ENCODE data around the gene GTF2H4. TPM values are rescaled to one million over a fixed set of nuclear protein-coding genes. Genes with fewer than 3 reads are reported as not detected.

GTF2H4 gene
- total RNA-seq = 9.4 and 17.6 TPM in 2 replicates

DNA sequence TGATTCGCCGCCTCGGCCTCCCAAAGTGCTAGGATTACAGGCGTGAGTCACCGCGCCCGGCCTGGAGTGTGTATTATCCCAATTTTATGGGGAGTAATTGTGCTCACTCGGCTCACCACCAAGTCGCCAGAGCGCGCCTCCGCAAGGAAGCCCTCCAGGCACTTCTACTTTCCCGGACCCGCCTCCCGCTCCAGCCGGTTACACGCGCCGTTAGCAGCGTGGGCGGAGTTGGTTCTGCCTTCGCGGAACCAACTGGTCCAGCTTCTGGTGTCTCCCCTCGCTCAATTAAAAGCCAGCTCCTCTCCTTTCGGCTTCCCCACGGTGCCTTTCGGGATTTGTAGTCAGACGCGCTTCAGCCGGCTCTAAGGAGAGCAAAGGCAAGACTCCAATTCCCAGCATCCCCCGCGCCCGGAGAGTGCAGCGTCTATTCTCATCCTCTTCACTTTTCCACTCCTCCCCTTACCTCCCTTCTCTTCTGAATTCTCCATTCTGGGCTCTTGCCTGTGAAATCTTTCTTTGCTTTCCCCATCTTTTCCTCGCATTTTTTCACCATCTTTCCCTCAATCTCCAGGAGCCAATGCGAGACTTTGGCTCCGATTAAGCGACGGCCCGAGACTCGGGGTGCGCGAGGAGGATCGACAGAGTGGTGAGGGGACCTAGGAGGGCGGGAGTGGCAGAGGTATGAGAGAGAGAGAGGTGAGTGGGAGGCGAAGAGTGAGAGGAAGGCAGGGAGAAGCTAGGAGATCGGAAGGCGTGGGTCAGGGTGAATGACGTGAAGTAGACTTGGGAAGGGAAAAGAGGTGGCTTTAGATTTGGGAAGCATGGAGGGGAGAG, at the start of gene GTF2H4:
Gene GTF2H4, plus strand, starts transcription at position 450 of the 834 bp plus-strand sequence.

DNA sequence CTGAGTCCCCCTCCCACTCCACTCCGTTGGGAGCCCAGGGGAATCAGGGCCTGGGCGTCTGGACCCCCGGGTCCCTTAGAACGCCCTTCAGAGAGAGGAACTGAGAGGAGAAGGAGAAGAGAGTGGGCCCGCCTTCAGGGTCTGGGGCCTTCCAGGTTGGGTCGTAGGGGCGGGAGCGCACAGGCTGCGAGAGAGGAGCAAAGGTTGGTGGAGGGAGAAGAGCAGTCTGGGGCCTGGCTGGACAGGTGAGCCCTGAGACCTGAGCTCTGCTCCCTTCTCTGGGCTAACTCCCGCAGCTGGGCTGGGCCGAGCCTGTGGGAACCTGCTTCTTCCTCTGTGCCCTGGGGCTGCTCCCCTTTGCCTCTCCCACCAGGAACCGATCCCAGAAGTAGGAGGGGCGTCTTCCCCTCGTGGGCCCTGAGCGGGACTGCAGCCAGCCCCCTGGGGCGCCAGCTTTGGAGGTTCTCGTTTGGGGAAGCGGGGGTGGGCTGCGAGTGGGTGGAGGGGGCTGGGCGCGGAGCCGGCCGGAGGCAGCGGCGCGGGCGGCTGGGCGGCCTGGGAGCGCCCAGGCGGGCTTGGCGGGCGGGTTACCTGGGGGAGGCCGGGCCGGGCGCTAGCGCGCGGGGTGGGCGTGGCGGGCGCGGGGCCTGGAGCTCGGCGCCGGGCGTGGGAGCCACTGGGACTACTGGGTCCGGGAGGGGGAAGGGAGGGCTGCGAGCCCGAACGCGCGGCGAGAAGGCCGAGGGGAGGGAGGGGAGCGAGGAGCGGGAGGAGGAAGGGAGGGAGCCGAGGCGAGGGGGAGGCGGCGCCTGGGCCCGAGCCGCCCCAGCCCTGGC, 24.1 kb upstream of the GTF2H4 start, which contains the start of gene DDR1:
Gene DDR1, plus strand, starts transcription at position 835 of the 836 bp plus-strand sequence. CDS start 4,211 bp downstream, outside the sequence.

DNA sequence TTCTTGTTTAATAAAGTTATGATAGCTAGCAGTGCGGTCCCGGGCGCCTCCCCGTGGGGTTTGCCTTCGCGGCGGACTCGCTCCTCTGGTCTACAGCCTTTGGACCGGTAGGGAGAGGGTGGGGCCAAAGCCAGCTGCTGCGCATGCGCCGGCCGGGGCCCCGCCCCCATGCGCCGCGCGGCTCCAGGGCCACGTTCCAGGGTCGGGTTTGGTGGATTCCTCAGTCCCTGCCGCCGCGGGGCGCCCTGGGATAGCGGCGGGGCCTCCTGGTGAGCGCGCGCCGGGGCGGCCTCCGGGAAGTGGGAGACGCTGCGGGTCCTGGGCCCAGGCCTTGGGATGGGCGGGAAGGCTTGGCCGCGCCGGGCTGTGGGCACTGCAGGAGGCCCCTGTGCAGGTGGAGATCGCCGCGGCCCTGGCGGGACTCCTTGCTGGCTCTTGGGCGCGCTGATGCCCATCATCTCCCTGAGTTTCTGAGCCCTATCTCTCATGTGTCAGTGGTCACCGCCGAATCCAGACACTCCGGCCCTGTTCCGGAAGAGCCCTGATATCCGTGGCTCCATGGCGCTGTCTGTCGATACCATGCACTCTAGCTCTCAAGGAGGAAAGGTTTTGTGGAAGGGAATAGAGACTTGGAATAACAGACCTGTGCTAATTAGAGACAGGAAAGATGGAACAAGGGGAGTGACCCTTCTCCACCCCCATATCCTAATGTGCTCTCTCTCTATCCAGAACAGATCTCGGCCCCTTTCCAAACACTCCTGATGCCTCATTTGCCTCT, 6.3 kb downstream of the GTF2H4 start, which contains the start of gene VARS2:
Gene VARS2, plus strand, starts transcription at position 163 of the 778 bp plus-strand sequence. Its CDS starts 599 bp downstream, at position 762.

DNA sequence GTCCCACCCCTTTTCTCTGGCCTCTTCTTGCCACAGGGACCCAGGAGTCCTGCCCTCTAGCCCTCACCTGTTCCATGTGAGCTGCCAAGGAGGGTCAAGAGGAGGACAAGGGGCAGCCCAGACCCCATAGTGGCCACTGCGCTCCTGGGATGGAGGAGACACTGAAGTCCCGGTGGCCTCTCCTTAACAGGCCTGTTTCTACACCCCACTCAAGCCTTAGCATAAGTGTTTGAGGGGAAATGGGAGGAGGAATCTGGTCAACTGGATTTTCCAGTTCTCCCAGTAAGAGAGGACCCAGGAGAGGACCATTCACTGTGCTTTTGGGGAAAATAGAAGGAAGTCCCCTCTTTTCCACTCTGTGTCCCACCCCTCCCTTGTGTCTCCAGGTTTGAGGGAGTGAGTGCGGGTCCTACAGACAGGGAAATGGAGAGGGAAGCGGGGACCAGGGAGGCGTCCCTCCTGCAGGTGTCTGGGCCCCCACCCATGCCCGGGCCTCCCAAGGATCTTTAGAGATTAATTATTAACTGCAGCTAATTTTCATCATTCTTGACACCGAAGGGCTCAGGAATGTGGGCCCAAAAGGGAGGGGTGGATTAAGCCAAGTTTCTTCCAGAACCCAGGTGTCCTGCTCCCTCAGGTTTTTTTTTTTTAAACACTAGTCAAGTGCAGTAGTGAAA, 24.1 kb downstream of the GTF2H4 start, which contains the start of gene SFTA2:
Gene SFTA2, minus strand, starts transcription at position 202 of the 677 bp plus-strand sequence. Its CDS starts 74 bp downstream, at position 128.

DNA sequence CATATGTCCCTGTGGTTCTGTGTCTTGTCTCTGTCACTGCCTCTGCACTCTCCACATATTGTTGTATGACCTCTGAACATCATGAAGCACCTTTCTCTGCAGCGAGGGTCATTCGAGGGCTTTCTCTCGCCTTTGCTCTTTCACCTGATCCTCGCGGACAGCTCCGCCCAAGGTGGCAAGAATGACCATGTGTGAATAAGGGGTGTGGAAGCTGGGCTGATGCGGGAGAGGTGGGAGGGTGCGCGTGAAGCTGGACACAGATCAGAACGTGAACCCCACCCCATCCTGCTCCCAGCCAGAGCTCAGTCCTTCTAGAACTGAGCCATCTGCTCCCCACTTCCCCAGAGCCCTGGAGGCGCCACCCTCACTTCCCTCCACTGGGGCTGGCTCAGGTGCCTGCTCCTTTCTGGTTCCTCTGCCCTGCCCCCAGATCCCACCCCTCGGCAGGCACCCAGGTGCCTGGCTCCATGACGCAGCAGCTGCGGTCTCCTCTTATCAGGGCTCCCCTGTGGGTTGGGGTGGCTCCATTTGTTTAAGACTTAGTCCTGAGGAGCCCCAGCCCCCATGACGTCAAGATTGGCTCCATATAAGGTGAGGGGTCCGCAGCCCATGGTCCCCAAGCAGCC, 32.5 kb downstream of the GTF2H4 start, which contains the start of gene MUCL3:
Gene MUCL3, plus strand, starts transcription at position 613 of the 626 bp plus-strand sequence. CDS start 27 bp downstream, outside the sequence.

Small RNA genes within 50 kb of the gene (small RNA-seq; reads per million reads assigned to genes)
- not detected for gene RF00019 (ENCODE audit: low replicate concordance)

Other genes starting within 250 kb of the GTF2H4 start
- gene DHX16, start 235.2 kb upstream of the GTF2H4 start, total RNA-seq = 36.5 and 48.4 TPM in 2 replicates
- 95.6 and 121 TPM in 2 replicates for gene PPP1R18, start 221.6 kb upstream of the GTF2H4 start, total RNA-seq
- 2.2 and 7.3 TPM in 2 replicates for gene NRM, start 217.2 kb upstream of the GTF2H4 start, total RNA-seq
- 4.4 and 14.3 TPM in 2 replicates for gene MDC1, start 190.9 kb upstream of the GTF2H4 start, total RNA-seq
- gene TUBB, start 187.9 kb upstream of the GTF2H4 start, total RNA-seq = 380 and 1,475 TPM in 2 replicates
- 107 and 112 TPM in 2 replicates for gene FLOT1, start 165.5 kb upstream of the GTF2H4 start, total RNA-seq
- gene IER3, start 163.7 kb upstream of the GTF2H4 start, total RNA-seq = 256 and 325 TPM in 2 replicates
- gene DDR1, start 23.7 kb upstream of the GTF2H4 start, total RNA-seq = 15.9 and 36.5 TPM in 2 replicates
- 24.8 and 28.4 TPM in 2 replicates for gene VARS2, start 6.0 kb downstream of the GTF2H4 start, total RNA-seq
- not detected in 2 replicates for gene SFTA2, start 24.0 kb downstream of the GTF2H4 start, total RNA-seq
- gene MUCL3, start 32.8 kb downstream of the GTF2H4 start, total RNA-seq = not detected in 2 replicates
- gene MUC21, start 75.5 kb downstream of the GTF2H4 start, total RNA-seq = not detected in 2 replicates
- not detected in 2 replicates for gene MUC22, start 102.3 kb downstream of the GTF2H4 start, total RNA-seq
- gene C6orf15, start 204.4 kb downstream of the GTF2H4 start, total RNA-seq = not detected in 2 replicates
- 1.3 and 2.3 TPM in 2 replicates for gene PSORS1C1, start 206.6 kb downstream of the GTF2H4 start, total RNA-seq
- gene CDSN, start 212.2 kb downstream of the GTF2H4 start, total RNA-seq = 0.14 TPM in 1 of 2 replicates, not detected in the other
- gene PSORS1C2, start 230.9 kb downstream of the GTF2H4 start, total RNA-seq = not detected in 2 replicates
- 7.7 and 16.9 TPM in 2 replicates for gene CCHCR1, start 249.6 kb downstream of the GTF2H4 start, total RNA-seq